ENCODE measurements around the gene MN1. TPM values are rescaled to one million over a fixed set of nuclear protein-coding genes. Genes with fewer than 3 reads are reported as not detected.

MN1 gene
- total and polyA plus RNA-seq, 8 donors: 0.50 to 6.4 (median 2.8) TPM

DNA sequence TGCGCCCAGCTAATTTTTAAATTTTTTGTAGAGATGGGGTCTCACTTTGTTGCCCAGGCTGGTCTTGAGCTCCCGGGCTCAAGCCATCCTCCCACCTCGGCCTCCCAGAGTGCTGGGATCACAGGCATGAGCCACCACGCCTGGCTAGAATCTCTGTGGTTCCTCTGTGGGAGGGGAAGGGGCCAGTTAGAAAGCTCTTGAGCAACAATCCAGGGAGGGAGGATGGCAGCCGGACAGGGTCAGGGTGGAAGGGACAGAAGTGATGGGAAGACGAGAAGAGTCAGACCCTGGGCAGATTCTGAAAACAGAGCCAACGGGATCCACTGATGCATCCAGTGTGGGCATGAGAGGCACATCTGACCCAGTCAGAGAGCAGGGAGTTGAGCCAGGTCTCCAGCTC, 38.9 kb upstream of the MN1 start:
- DNase-seq: no peak
- WGBS, 5 donors: 92 to 97% (median 95%) methylated on average over 6 to 7 of the region's 7 CpGs
- no peak overlapping the region for H3K27ac ChIP-seq
- no peaks in the 10 kb centered on the region for H3K9me3 ChIP-seq
- no peak overlapping the region for H3K4me3 ChIP-seq
- H3K4me1 ChIP-seq: peaks cover 0 to 19% (median 7%) of the 10 kb centered on the region in 4 donors
- H3K36me3 ChIP-seq: peaks cover 0 to 12% (median 4%) of the 10 kb centered on the region in 4 donors
- H3K27me3 ChIP-seq: no peaks in the 10 kb centered on the region
- TF ChIP-seq EP300 (IDR thresholded peaks at IDR 0.05) (no peak), POLR2A (IDR thresholded peaks at IDR 0.05) (no peak), POLR2AphosphoS5 (IDR thresholded peaks at IDR 0.05) (no peak), CTCF (IDR thresholded peaks at IDR 0.05) (no peak)
- intact Hi-C loops (cut with DNase I; ENCODE audit: low total_unique reads): no loop called here

- intact Hi-C loops (cut with DNase I; ENCODE audit: low total_unique reads): no loop called here
- Histone ChIP-seq H3K4me1 (peaks cover 0 to 16% (median 7%) of the 10 kb centered on the region in 4 donors), H3K27me3 (no peaks in the 10 kb centered on the region), H3K27ac (no peak overlapping the region), H3K4me3 (no peak overlapping the region), H3K36me3 (peaks cover 0 to 8% (median 4%) of the 10 kb centered on the region in 4 donors), H3K9me3 (no peaks in the 10 kb centered on the region)
- 89 to 92% (median 90%) methylated on average over 13 of the region's 13 CpGs for WGBS, 5 donors
- no peak for TF ChIP-seq CTCF (IDR thresholded peaks at IDR 0.05)
- TF ChIP-seq POLR2AphosphoS5 (IDR thresholded peaks at IDR 0.05): no peak
- no peak for TF ChIP-seq POLR2A (IDR thresholded peaks at IDR 0.05)
- TF ChIP-seq EP300 (IDR thresholded peaks at IDR 0.05): no peak
- no peak for DNase-seq
Observed at GRCh38 chr22:27839057-27839660, 37.6 kb upstream of the MN1 start.

GRCh38 chr22:27836181-27836580, 34.6 kb upstream of the MN1 start:
- TF ChIP-seq CTCF (IDR thresholded peaks at IDR 0.05): no peak
- no peak for TF ChIP-seq POLR2AphosphoS5 (IDR thresholded peaks at IDR 0.05)
- no peak for TF ChIP-seq EP300 (IDR thresholded peaks at IDR 0.05)
- no peak for TF ChIP-seq POLR2A (IDR thresholded peaks at IDR 0.05)
- Histone ChIP-seq H3K27me3 (no peaks in the 10 kb centered on the region), H3K9me3 (no peaks in the 10 kb centered on the region), H3K4me3 (no peak overlapping the region), H3K4me1 (no peaks in the 10 kb centered on the region), H3K36me3 (peaks cover 0 to 7% (median 0%) of the 10 kb centered on the region in 4 donors), H3K27ac (no peak overlapping the region)
- WGBS, 5 donors: 68 to 86% (median 79%) methylated on average over 10 of the region's 10 CpGs
- intact Hi-C loops (cut with DNase I; ENCODE audit: low total_unique reads): no loop called here
- DNase-seq: peak in 1 of 2 donors; percentile 23

DNA sequence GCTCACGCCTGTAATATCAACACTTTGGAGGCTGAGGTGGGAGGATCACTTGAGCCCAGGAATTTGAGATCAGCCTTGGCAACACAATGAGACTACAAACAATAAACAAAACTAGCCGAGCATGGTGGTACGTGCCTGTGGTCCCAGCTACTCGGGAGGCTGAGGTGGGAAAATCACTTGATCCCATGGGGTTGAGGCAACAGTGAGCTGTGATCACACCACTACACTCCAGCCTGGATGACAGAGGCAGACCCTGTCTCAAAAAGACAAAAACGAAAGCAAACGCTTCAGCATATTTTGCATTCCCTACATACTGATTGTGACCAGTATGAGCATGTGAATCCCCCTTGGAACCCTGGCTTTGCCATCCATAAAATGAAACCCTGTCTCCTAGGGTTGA, 33.9 kb upstream of the MN1 start:
- no peak overlapping the region for H3K4me3 ChIP-seq
- H3K36me3 ChIP-seq: no peaks in the 10 kb centered on the region
- no peaks in the 10 kb centered on the region for H3K27me3 ChIP-seq
- no peaks in the 10 kb centered on the region for H3K9me3 ChIP-seq
- TF ChIP-seq CTCF (IDR thresholded peaks at IDR 0.05) (no peak), POLR2A (IDR thresholded peaks at IDR 0.05) (no peak), POLR2AphosphoS5 (IDR thresholded peaks at IDR 0.05) (no peak), EP300 (IDR thresholded peaks at IDR 0.05) (no peak)
- intact Hi-C loops (cut with DNase I; ENCODE audit: low total_unique reads): no loop called here
- WGBS, 5 donors: 76 to 83% (median 81%) methylated on average over 6 of the region's 6 CpGs
- no peak overlapping the region for H3K27ac ChIP-seq
- no peaks in the 10 kb centered on the region for H3K4me1 ChIP-seq
- no peak for DNase-seq
